DLD1 (cell line): ENCODE data around the gene ATP13A3.

Source experiments
- in situ Hi-C: cut with HindIII; loops from 2 replicates; pipeline ENCODE4 v1.10.0; 2017; ENCODE audit warnings: low sequenced_read_pairs

Gene ATP13A3

GRCh38 chr3:194447657-194448056, 39.1 kb downstream of the ATP13A3 start:
- in situ Hi-C loops: no loop called here

GRCh38 chr3:194447161-194447560, 39.6 kb downstream of the ATP13A3 start:
- in situ Hi-C loops: no loop called here

GRCh38 chr3:194446754-194447153, 40.0 kb downstream of the ATP13A3 start:
- in situ Hi-C loops: no loop called here

- in situ Hi-C loops: no loop called here
Observed at GRCh38 chr3:194446172-194446571, 40.6 kb downstream of the ATP13A3 start.

GRCh38 chr3:194443901-194444300, 42.9 kb downstream of the ATP13A3 start:
- in situ Hi-C loops: no loop called here

GRCh38 chr3:194440756-194441155, 46.0 kb downstream of the ATP13A3 start:
- in situ Hi-C loops: no loop called here

GRCh38 chr3:194439881-194440550, 46.8 kb downstream of the ATP13A3 start:
- in situ Hi-C loops: no loop called here

- in situ Hi-C loops: no loop called here
Observed at GRCh38 chr3:194434503-194434902, 52.3 kb downstream of the ATP13A3 start.

GRCh38 chr3:194431554-194431953, 55.2 kb downstream of the ATP13A3 start:
- in situ Hi-C loops: no loop called here

- in situ Hi-C loops: no loop called here
Observed at GRCh38 chr3:194425399-194425798, 61.4 kb downstream of the ATP13A3 start.

GRCh38 chr3:194424953-194425352, 61.8 kb downstream of the ATP13A3 start:
- in situ Hi-C loops: no loop called here

GRCh38 chr3:194424373-194424772, 62.4 kb downstream of the ATP13A3 start:
- in situ Hi-C loops: no loop called here

GRCh38 chr3:194423317-194423716, 63.5 kb downstream of the ATP13A3 start:
- in situ Hi-C loops: no loop called here

- in situ Hi-C loops: no loop called here
Observed at GRCh38 chr3:194422188-194422587, 64.6 kb downstream of the ATP13A3 start.

- in situ Hi-C loops: no loop called here
Observed at GRCh38 chr3:194418671-194419070, 68.1 kb downstream of the ATP13A3 start.

GRCh38 chr3:194407423-194407822, 79.4 kb downstream of the ATP13A3 start:
- in situ Hi-C loops: loop anchor here (5.0 kb wide), 1 partner anchor 75 kb away; no protein-coding TSS in a partner anchor

GRCh38 chr3:194405766-194406165, 81.0 kb downstream of the ATP13A3 start:
- in situ Hi-C loops: loop anchor here (5.0 kb wide), 1 partner anchor 73 kb away; no protein-coding TSS in a partner anchor

GRCh38 chr3:194404365-194405140, 82.2 kb downstream of the ATP13A3 start:
- in situ Hi-C loops: loop anchor here (5.0 kb wide), 1 partner anchor 72 kb away; no protein-coding TSS in a partner anchor

GRCh38 chr3:194401868-194402329, 84.9 kb downstream of the ATP13A3 start:
- in situ Hi-C loops: no loop called here

GRCh38 chr3:194401346-194401745, 85.5 kb downstream of the ATP13A3 start:
- in situ Hi-C loops: no loop called here

- in situ Hi-C loops: no loop called here
Observed at GRCh38 chr3:194399874-194400411, 86.9 kb downstream of the ATP13A3 start.

- in situ Hi-C loops: no loop called here
Observed at GRCh38 chr3:194399166-194399565, 87.6 kb downstream of the ATP13A3 start, which contains the start of gene GP5. Gene GP5, minus strand, starts transcription at chr3:194399266. Its CDS starts 984 bp downstream, at chr3:194398282.
